Activated CD8-positive, alpha-beta T cell treated with anti-CD3 and anti-CD28 coated beads for 36 hours (primary cell): ENCODE measurements around the gene ANKZF1. TPM values are rescaled to one million over a fixed set of nuclear protein-coding genes. Genes with fewer than 3 reads are reported as not detected.

Experiments
- ATAC-seq: fragments of 200-7000 bp; cut with Tn5 transposase; one replicate; pipeline ENCODE4 v1.10.0; 2021; ENCODE audit warnings: mild to moderate bottlenecking, moderate library complexity
- CTCF ChIA-PET: fragments of 350-600 bp; sonication (Branson Sonifier 250); formaldehyde crosslinking; loops from one replicate; lab custom pipeline; 2021; ENCODE audit warnings: antibody characterized with exemption; lab: Charles Lee
- POLR2A ChIA-PET: fragments of 350-600 bp; sonication (Branson Sonifier 250); formaldehyde crosslinking; loops from one replicate; lab custom pipeline; 2021; ENCODE audit warnings: antibody characterized with exemption; lab: Charles Lee
- DNase-seq: peaks from one replicate; pipeline ENCODE4 v3.0.0-alpha.2; 2020
- H3K27ac Mint-ChIP-seq: one replicate; pipeline ENCODE4 v1.8.0; 2021; ENCODE audit warnings: mild to moderate bottlenecking, mixed read lengths
- H3K27me3 Mint-ChIP-seq: one replicate; pipeline ENCODE4 v1.8.0; 2021; ENCODE audit warnings: mixed read lengths
- H3K36me3 Mint-ChIP-seq: one replicate; pipeline ENCODE4 v1.8.0; 2021; ENCODE audit warnings: low read depth, mixed read lengths
- H3K4me1 Mint-ChIP-seq: one replicate; pipeline ENCODE4 v1.8.0; 2021; ENCODE audit warnings: low read depth, mixed read lengths
- H3K4me3 Mint-ChIP-seq: one replicate; pipeline ENCODE4 v1.8.0; 2021; ENCODE audit warnings: mild to moderate bottlenecking, moderate library complexity, mixed read lengths
- H3K9me3 Mint-ChIP-seq: one replicate; pipeline ENCODE4 v1.8.0; 2021; ENCODE audit warnings: mixed read lengths
- CTCF ChIP-seq: fragments of 200-600 bp; IDR thresholded peaks from one replicate; pipeline ENCODE4 v1.8.0; 2022; ENCODE audit warnings: antibody characterized with exemption, mild to moderate bottlenecking
- intact Hi-C: fragments of 100-400 bp; cut with micrococcal nuclease; formaldehyde crosslinking; loops from one replicate; pipeline ENCODE4 v1.10.0; 2022
- total RNA-seq, 2 experiments: library from RNA; stranded (reverse); gene quantifications; one replicate each; pipeline ENCODE4 v1.2.3, GENCODE V29; 2021

Gene ANKZF1
- total RNA-seq, 2 experiments from 2014 or later: 216 to 217 TPM

- no peak for TF ChIP-seq CTCF
These were observed 4.3 kb upstream of the ANKZF1 start for GRCh38 chr2:219225350-219225749.

DNA sequence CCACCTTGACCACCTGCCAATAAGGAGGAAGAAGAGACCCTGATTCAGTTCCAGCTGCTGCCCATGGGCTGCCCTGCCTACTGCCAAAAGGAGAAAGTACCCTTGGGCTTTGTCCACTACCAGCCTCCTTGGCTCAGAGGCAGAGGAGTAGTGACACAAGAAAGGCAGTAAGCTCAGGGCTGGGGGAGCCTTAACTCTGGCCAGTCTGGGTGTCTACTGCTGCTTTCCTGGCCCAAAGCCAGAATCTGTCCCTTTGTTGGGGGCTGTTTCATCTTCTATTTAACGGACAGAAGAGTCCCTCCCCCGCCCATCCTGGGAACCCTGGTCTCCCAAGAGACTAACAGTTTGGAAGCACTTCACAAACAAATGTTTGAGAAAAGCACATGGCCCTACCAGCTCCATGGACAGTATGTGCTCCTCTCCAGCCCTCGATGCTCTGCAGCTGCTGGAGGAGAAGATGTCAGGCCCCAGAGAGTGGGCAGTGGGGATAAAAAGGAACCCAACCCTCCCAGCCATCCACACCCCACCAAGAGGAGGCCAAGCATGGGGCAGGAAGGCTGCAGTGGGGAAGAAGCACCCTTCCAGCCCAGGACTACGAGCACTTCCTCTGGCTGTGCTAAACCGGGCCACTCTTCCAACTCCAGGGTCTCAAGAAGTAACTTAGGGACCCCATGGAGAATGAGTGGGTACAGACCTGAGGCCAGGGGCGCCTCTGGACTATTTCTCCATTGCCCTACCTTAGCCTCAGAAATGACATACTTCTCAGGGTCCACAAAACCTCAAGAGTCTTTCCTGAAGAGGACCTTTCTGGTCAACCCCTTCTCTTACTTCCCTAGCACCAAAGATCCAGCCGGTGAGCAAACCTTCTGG is 1.3 kb upstream of the ANKZF1 start:
- H3K4me1 Mint-ChIP-seq: peaks cover 38% of the 10 kb centered on the region
- DNase-seq (no peak), ATAC-seq (no peak)
- intact Hi-C loops: loop anchor here (5.0 kb wide), 1 partner anchor 69 kb away; no protein-coding TSS in a partner anchor
- H3K27me3 Mint-ChIP-seq: no peaks in the 10 kb centered on the region
- peak overlapping the region; percentile 95 for H3K4me3 Mint-ChIP-seq
- CTCF ChIA-PET: interaction anchor here (0.7 to 2.5 kb wide), 8 partner anchors 20 to 330 kb away, joined by 3 to 12 read pairs (median 6); partner anchors contain the start of genes DNAJB2, NHEJ1 and SLC23A3
- H3K36me3 Mint-ChIP-seq: peaks cover 73% of the 10 kb centered on the region
- H3K27ac Mint-ChIP-seq: peak overlapping the region; percentile 75
- POLR2A ChIA-PET: interaction anchor here (0.6 to 9.9 kb wide), 11 partner anchors 9 to 342 kb away, joined by 3 to 239 read pairs (median 10); partner anchors contain the start of genes ABCB6, CNPPD1, DNAJB2 and GLB1L
- H3K9me3 Mint-ChIP-seq: no peaks in the 10 kb centered on the region
- no peak for TF ChIP-seq CTCF

More at GRCh38 chr2:219225350-219225749, 4.3 kb upstream of the ANKZF1 start:
- peaks cover 61% of the 10 kb centered on the region for H3K36me3 Mint-ChIP-seq
- H3K27me3 Mint-ChIP-seq: no peaks in the 10 kb centered on the region
- DNase-seq: no peak
- H3K4me3 Mint-ChIP-seq: no peak overlapping the region
- intact Hi-C loops: loop anchor here (5.0 kb wide), 1 partner anchor 72 kb away; no protein-coding TSS in a partner anchor
- no peaks in the 10 kb centered on the region for H3K9me3 Mint-ChIP-seq
- no peak overlapping the region for H3K27ac Mint-ChIP-seq
- ChIA-PET CTCF (no interaction called here), POLR2A (interaction anchor here (1.3 to 9.9 kb wide), 2 partner anchors 21 to 29 kb away, joined by 4 to 239 read pairs; partner anchors contain the start of genes GLB1L, STK16, TUBA4A and TUBA4B)
- no peak for ATAC-seq
- H3K4me1 Mint-ChIP-seq: peaks cover 20% of the 10 kb centered on the region

GRCh38 chr2:219228911-219229304 is 698 bp upstream of the ANKZF1 start:
- Mint-ChIP-seq H3K4me1 (peaks cover 39% of the 10 kb centered on the region), H3K9me3 (no peaks in the 10 kb centered on the region), H3K4me3 (peak overlapping the region; percentile 95), H3K27me3 (no peaks in the 10 kb centered on the region), H3K36me3 (peaks cover 73% of the 10 kb centered on the region), H3K27ac (peak overlapping the region; percentile 75)
- CTCF ChIA-PET: interaction anchor here (1.2 to 3.0 kb wide), 11 partner anchors 17 to 74 kb away, joined by 3 to 15 read pairs (median 7); partner anchors contain the start of genes CNPPD1, DNAJB2, GLB1L and NHEJ1
- POLR2A ChIA-PET: interaction anchor here (0.9 to 9.9 kb wide), 10 partner anchors 10 to 343 kb away, joined by 3 to 239 read pairs (median 10); partner anchors contain the start of genes ABCB6, CNPPD1, DNAJB2 and GLB1L
- DNase-seq: no peak
- no peak for ATAC-seq
- no peak for TF ChIP-seq CTCF
- intact Hi-C loops: loop anchor here (5.0 kb wide), 1 partner anchor 68 kb away; no protein-coding TSS in a partner anchor

GRCh38 chr2:219230059-219230540 is 494 bp downstream of the ANKZF1 start:
- Mint-ChIP-seq H3K9me3 (no peaks in the 10 kb centered on the region), H3K27ac (peak overlapping the region; percentile 97), H3K36me3 (peaks cover 73% of the 10 kb centered on the region), H3K4me1 (peaks cover 39% of the 10 kb centered on the region), H3K4me3 (peak overlapping the region; percentile 95), H3K27me3 (no peaks in the 10 kb centered on the region)
- CTCF ChIA-PET: interaction anchor here (0.8 to 3.0 kb wide), 16 partner anchors 9 to 250 kb away, joined by 3 to 15 read pairs (median 5); partner anchors contain the start of genes ABCB6, CNPPD1, DNAJB2 and GLB1L
- TF ChIP-seq CTCF: no peak
- POLR2A ChIA-PET: interaction anchor here (1.0 to 9.9 kb wide), 14 partner anchors 11 to 571 kb away, joined by 3 to 239 read pairs (median 6); partner anchors contain the start of genes ABCB6, BCS1L, CNPPD1 and DNAJB2
- ATAC-seq: peak; percentile 14
- peak; percentile 71 for DNase-seq
- intact Hi-C loops: no loop called here
